GM21786 (cell line): ENCODE results near the gene OASL.
"Not testable (repeated sequence)": the region's sequence is repeated elsewhere in the genome, so short reads cannot be mapped to it uniquely, and the experiment has no call there.

Source experiments
- ATAC-seq: cut with Tn5 transposase; IDR thresholded peaks from one replicate; pipeline ENCODE4 v1.9.1; 2021; ENCODE audit not compliant: unreplicated experiment

OASL gene

GRCh38 chr12:121059031-121059898 is 20.2 kb upstream of the OASL start:
- peak; percentile 10 for ATAC-seq

DNA sequence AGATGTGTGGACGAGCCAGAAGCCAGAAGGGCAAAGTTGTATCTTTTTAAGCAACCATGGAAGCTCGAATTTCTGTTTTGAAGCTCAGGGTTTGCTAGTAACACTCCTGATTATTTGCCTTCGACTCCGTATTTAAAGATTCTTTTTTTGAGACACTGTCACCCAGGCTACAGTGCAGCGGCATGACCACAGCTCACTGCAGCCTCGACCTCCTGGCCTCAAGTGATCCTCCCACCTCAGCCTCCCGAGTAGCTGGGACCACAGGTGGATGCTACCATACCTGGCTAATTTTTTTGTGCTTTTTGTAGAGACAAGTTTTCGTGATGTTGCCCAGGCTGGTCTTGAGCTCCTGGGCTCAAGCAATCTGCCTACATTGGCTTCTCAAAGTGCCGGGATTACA is 18.7 kb upstream of the OASL start:
- ATAC-seq: no peak

DNA sequence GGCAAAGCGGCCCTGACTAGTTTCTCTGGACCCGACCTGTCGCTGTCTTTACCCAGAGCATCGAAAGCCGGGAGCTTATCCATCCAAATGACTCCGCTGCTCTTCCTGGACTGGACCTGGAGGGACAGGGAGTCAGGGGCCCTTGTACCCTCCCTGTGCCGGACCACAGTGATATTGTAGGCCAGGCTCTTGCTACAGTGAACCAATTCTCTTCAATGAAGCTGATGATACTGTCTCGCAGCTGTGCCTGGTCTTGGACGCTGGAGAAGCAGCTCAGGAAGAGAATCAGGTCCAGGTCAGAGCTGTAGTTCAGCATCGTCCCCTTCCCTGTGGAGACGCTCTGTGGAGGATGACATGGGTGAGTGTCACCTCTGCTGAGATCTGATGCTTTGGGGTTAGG is 14.7 kb upstream of the OASL start:
- ATAC-seq: no peak

DNA sequence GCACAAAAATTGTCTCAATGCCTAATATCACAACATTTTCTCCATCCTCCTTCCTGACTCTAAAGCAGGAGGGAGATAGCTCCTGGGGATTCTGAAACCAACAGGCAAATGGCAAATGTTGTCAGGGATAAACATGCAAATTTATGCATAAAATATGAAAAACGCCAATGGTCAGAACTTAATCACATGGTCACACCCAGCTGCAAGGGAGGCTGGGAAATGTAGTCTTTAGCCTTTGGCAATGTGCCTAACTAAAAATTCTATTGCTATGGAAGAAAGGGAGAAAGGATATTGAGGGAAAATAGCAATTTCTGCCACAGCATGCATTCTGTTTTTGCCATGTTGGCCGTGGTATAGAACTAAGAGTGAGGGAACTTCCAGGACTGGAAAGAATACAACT is 11.7 kb upstream of the OASL start:
- ATAC-seq: no peak

DNA sequence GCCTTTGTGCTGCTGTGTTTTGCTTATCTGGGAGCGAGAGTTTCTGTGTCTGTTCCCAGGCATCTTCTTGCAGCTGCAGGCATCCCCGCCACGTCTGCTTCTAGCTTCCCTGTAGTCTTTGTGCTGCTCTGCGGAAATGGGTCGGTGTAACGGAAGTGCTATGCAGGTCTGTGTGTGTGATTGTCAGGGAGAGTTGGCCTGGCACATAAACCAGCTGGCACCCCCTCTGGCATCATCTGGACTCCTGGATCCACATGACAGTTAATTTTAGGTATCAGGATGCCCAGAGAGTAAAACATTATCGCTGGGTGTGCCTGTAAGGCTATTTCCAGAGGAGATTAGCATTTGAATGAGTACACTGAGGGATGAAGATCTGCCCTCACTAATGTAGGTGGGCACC is 9.4 kb upstream of the OASL start:
- ATAC-seq: no peak

DNA sequence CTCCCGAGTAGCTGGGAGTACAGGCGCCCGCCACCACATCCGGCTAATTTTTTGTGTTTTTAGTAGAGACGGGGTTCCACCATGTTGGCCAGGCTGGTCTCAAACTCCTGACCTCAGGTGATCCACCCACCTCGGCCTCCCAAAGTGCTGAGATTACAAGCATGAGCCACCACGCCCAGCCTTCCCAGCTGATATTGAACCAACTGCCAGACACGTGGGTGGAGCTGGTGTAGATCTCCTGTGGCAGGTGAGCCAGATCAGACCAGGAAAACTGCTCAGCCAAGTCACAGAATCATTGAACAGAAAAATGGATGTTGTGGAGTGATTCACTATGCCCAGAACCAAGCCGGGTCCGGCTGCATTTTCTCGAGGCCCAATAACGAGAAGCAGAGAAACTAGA is 8.4 kb upstream of the OASL start:
- not testable (repeated sequence) for ATAC-seq

- ATAC-seq: no peak
Observed at GRCh38 chr12:121043067-121043466, 4.0 kb upstream of the OASL start.

DNA sequence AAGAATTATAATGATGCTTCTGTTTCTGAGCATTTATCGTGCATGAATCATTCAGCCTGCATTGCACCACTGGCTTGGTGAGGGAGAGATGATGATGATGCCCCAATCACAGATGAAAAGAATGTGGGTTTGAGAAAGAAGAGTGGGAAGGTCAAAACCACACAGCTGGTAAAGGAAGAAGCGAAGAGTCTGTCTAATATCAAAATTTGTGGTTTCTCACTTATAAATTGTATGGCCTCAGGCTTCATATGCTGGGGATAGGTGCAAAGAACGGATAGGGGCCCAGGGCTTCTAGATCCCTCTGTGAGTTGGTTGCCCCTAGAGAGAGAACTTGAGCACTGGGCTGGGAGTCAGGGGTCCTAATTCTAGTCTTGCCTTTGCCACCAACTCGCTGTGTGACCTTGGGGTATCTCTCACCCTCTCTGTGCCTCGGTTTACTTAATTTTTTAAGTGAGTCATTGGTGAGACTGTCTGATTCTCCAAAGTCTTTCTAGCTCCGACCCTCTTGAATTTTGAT is 2.2 kb downstream of the OASL start:
- ATAC-seq: no peak

GRCh38 chr12:121034616-121035305 is 4.3 kb downstream of the OASL start:
- ATAC-seq: no peak

DNA sequence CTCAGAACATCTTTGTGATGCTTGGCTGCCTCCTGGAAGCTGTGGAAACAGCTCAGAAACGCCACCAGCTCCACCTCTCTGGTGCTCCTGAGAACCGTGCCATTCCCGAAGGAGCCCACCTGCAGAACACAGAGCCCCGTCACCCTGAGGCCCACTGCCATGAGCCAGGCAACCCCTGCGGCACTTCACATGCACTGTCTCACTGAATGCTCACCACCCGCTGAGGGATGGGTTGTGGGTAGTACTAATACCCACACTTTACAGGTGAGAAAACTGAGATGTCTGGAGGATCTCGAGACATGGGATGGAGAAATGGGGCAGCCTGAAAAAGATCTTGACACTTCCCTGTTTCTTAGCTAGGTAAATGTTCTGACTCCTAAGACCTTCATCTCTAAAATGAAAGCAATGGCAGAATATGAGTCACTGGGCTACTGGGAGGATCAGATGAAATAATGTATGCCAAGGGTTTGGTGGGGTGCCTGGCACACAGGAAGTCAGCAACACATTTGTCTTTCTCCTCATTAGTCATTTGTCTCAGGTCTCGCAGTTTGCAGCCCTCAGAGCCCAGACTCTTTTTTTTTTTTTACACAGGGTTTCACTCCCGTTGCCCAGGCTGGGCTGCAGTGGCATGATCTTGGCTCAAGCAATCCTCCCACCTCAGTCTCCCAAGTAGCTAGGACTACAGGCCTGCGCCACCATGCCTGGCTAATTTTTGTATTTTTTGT is 5.3 kb downstream of the OASL start:
- no peak for ATAC-seq

DNA sequence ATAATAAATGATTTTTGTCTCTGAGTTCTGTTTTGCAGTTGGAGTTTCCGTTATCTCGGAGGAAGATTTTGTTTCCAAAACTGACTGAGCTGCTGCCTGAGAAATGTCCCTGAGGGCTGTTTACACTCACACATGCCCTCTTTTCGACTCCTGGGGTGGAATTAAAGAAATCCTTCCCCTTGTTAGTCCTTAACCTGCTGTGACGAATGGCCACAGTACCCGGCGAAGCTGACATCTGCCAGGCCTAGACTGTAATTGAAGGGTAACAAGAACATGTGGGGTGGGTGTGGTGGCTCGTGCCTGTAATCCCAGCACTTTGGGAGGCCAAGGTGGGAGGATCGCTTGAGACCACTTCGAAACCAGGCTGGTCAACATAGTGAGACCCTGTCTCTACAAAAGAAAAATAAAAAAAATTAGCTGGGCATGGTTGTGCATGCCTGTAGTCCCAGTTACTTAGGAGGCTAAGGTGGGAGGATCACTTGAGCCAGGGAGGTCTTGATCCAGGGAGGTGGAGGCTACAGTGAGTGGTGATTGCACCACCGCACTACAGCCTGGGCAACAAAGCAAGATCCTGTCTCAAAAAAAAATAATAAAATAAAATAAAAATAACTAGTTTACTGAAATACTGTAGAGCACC is 8.4 kb downstream of the OASL start:
- ATAC-seq: no peak

DNA sequence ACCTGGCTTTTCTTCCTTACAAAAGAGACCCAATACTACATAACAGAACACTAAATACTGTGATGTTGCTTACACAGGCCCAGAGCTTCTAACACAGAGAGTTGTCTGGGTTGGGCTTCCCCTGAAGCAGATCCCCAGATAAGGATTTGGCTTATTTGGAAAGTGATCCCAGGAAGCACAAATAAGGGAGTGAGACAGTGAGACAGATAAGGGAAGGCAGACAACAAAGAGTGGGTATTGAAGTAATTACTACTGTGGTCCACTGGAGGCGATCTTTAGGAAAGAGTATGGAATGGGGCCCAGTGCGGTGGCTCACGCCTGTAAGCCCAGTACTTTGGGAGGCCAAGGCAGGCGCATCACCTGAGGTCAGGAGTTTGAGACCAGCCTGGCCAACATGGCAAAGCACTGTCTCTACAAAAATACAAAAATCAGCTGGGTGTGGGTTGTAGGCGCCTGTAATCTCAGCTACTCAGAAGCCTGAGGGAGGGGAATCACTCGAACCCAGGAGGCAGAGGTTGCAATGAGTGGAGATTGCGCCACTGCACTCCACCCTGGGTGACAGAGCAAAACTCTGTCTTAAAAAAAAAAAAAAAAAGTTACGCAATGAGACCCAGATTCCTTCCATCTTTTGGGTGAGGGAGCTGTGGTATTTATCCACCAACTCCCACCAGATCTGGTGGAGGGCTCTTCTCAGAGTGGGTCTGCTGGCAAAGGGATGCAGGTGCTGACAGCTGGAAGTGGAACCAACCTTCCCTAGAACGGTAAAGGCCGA is 12.6 kb downstream of the OASL start:
- no peak for ATAC-seq

DNA sequence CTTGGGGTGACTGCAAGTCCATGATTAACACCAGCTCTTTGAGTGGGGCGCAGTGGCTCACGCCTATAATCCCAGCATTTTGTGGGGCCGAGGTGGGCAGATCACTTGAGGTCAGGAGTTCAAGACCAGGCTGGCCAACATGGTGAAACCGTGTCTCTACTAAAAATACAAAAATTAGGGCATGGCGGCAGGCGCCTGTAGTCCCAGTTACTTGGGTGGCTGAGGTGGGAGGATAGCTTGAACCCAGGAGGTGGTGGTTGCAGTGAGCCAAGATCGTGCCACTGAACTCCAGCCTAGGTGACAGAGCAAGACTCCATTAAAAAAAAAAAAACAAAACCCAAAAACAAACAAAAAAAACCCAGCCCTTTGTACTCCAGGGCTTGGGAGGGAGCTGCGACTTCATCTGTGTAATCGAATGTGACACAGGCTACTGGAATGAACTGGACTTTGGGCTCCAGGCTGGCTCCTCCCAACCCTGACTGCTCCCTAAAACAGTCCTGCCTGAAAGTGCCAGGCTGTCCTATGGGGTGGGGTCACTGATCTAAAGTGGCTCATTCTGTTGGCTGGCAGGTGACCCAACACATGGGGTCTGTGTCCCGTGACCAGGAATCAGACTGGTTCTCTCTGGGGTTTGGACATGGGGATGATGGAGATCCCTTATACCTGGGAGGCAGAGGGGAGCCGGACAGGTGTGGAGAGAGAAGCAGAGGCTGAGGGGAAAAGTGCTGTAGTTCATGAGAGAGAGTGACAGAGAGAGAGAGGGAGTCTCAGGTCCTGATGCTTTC is 13.4 kb downstream of the OASL start:
- ATAC-seq: no peak

DNA sequence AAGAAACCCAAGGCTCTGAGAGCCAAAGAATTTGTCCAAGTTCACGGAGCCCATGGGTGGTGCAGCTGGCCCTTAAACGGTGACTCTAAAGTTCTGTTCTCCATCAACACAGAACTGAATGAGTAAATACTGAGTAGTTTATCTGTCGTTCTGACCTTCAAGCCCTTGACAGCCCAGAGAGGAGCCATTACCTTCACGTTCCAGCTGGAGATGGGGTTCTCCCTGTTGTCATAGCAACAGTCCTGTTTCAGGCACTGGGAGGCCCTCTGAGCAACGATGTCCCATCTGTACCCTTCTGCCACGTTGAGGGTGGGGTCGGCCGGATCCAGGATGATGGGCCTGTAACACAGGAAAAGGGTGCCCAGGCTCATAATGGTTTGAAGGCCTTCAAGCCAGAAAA is 15.2 kb downstream of the OASL start:
- no peak for ATAC-seq

- no peak for ATAC-seq
Observed at GRCh38 chr12:121022713-121023112, 16.3 kb downstream of the OASL start.

- ATAC-seq: no peak
Observed at GRCh38 chr12:121021754-121022153, 17.3 kb downstream of the OASL start.

- no peak for ATAC-seq
Observed at GRCh38 chr12:121018860-121019617, 20.0 kb downstream of the OASL start.

DNA sequence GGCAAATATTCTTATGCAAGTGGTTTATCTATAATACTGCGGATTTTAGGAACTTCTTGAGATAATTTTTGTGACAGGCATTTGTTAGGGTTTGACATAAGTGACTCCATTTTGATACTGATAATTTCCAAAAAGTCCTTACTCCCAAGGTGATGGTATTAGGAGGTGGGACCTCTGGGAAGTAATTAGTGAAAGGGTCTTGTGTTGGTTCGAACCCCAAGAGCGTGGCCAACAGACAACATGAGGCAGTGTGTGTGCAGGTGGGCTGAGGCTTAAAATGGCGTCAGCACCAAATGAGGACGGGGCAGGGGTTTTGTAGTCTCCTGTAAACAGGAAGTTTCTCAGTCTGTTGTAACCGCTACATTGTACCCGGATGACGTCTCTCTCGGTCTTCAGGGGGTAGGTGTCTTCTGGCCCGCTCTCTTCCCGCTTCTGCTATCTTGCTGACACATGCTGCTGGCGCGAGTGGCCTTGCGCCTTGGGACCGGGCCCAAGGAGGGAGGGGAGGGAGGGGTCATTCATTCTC is 21.0 kb downstream of the OASL start:
- ATAC-seq: no peak
